ENCODE measurements around the gene DCTN4. TPM values are rescaled to one million over a fixed set of nuclear protein-coding genes. Genes with fewer than 3 reads are reported as not detected.
A peak's percentile ranks its signal among the peaks of the same experiment; 100 is the strongest.

The DCTN4 gene
- total RNA-seq, 2 donors from 2014 or later = 68.4 to 87.1 TPM

- Histone ChIP-seq H3K27ac (no peak overlapping the region), H3K4me3 (no peak overlapping the region), H3K27me3 (replicated peaks; ENCODE audit: insufficient read depth) (no peaks in the 10 kb centered on the region), H3K9me3 (no peaks in the 10 kb centered on the region), H3K4me1 (replicated peaks) (no peaks in the 10 kb centered on the region), H3K36me3 (no peaks in the 10 kb centered on the region)
- TF ChIP-seq POLR2A (IDR thresholded peaks at IDR 0.05) (no peak), POLR2AphosphoS5 (IDR thresholded peaks at IDR 0.05) (no peak), CTCF (IDR thresholded peaks at IDR 0.05) (no peak)
- intact Hi-C loops (cut with DNase I) = no loop called here
- WGBS = 87% methylated on average over 2 of the region's 2 CpGs
- no peak for DNase-seq (ENCODE audit: low spot score)
Measured at GRCh38 chr5:150764530-150764929, 5.7 kb upstream of the DCTN4 start.

DNA sequence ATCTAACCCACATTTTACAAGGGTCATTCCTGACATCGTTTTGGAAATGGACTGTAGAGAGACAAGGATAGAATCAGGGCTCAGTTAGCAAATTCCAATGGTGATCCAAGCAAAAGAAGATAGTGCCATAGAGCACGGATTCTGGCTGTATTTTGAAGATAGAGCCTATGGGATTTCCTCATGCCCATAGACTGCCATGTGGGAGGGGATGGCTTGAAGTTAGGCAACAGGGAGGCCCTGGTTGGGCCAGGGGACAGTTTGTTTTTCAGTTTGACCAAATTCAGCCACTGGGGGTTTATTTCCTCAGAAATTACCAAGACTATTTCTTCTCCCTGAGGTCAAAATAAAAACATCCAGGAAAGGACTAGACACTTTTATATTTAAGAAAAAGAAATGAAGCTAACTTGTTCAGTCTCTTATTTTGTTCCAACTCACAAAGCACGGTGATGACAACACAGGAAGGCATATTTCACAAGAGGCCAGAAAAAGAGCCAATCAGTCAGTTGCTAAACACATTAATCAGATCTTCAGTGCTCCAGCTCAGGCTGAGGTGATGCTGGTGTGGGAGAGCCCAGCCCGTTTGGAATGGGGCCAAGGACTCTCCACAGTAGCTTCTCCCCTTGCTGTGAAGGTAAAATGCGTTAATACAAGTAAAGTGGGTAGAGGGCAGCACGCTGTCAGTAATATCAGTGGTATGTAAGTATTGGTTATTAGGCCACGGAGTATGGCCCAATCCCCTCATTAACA, 4.4 kb upstream of the DCTN4 start:
- H3K4me3 ChIP-seq = no peak overlapping the region
- no peaks in the 10 kb centered on the region for H3K27me3 ChIP-seq (replicated peaks; ENCODE audit: insufficient read depth)
- TF ChIP-seq POLR2AphosphoS5 (IDR thresholded peaks at IDR 0.05) (no peak), CTCF (IDR thresholded peaks at IDR 0.05) (no peak), POLR2A (IDR thresholded peaks at IDR 0.05) (no peak)
- DNase-seq (ENCODE audit: low spot score) = peak; percentile 36
- H3K9me3 ChIP-seq = no peaks in the 10 kb centered on the region
- no peaks in the 10 kb centered on the region for H3K4me1 ChIP-seq (replicated peaks)
- WGBS = 24% methylated on average over 7 of the region's 7 CpGs
- no peaks in the 10 kb centered on the region for H3K36me3 ChIP-seq
- intact Hi-C loops (cut with DNase I) = no loop called here
- peak overlapping the region in 1 of 2 donors; percentile 51 for H3K27ac ChIP-seq

DNA sequence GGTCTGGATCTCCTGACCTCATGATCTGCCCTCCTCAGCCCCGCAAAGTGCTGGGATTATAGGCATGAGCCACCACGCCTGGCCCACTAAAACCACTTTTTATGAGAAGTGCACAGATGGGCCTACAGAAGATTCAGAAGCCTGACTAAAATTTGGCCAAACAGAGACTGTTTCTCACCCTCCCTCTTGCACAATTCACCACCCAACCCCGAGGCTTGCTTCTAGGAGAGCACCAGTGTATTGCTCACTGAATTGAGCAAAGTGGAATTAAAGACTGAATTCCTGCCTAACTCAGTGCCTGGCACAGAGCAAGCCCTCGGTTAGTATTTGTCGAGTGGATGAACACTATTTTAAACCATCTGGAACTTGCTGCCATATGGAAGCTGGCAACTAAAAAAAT, 3.4 kb upstream of the DCTN4 start:
- WGBS = 82% methylated on average over 5 of the region's 5 CpGs
- intact Hi-C loops (cut with DNase I) = no loop called here
- Histone ChIP-seq H3K9me3 (no peaks in the 10 kb centered on the region), H3K4me3 (no peak overlapping the region), H3K4me1 (replicated peaks) (peaks cover 3% of the 10 kb centered on the region), H3K27ac (no peak overlapping the region), H3K36me3 (no peaks in the 10 kb centered on the region), H3K27me3 (replicated peaks; ENCODE audit: insufficient read depth) (no peaks in the 10 kb centered on the region)
- DNase-seq (ENCODE audit: low spot score) = no peak
- no peak for TF ChIP-seq CTCF (IDR thresholded peaks at IDR 0.05)
- TF ChIP-seq POLR2A (IDR thresholded peaks at IDR 0.05) = no peak
- TF ChIP-seq POLR2AphosphoS5 (IDR thresholded peaks at IDR 0.05) = no peak

- TF ChIP-seq POLR2AphosphoS5 (IDR thresholded peaks at IDR 0.05) (no peak), CTCF (IDR thresholded peaks at IDR 0.05) (no peak), POLR2A (IDR thresholded peaks at IDR 0.05) (no peak)
- no peaks in the 10 kb centered on the region for H3K9me3 ChIP-seq
- peak overlapping the region; percentile 63 to 76 for H3K4me3 ChIP-seq
- H3K27ac ChIP-seq = peak overlapping the region; percentile 98
- intact Hi-C loops (cut with DNase I) = loop anchor here (2.0 kb wide), 1 partner anchor 20 kb away; the partner anchor contains the start of gene SMIM3
- H3K27me3 ChIP-seq (replicated peaks; ENCODE audit: insufficient read depth) = no peaks in the 10 kb centered on the region
- DNase-seq (ENCODE audit: low spot score) = no peak
- no peaks in the 10 kb centered on the region for H3K36me3 ChIP-seq
- H3K4me1 ChIP-seq (replicated peaks) = peaks cover 10% of the 10 kb centered on the region
- 70% methylated on average over 4 of the region's 4 CpGs for WGBS
Measured at GRCh38 chr5:150759334-150759583, 442 bp upstream of the DCTN4 start.

DNA sequence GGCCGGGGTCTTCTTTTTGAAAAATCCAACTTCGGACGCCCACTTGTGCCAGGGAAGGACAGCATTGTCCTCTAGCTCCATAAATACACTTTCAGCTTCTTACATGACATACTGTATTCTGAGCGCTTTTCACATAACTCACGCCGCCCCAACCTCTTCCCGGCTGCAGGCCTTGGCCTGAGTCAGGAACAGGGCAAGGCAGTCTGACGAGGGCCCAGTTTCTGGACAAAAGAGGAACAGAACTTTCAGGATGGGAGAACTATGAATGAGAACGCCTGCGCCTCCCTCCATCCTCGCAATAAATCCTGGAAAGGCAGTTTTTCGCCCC, 650 bp downstream of the DCTN4 start:
- DNase-seq (ENCODE audit: low spot score) = no peak
- intact Hi-C loops (cut with DNase I) = loop anchor here (2.0 kb wide), 1 partner anchor 21 kb away; the partner anchor contains the start of gene SMIM3
- H3K9me3 ChIP-seq = no peaks in the 10 kb centered on the region

More for the DNA sequence above, 650 bp downstream of the DCTN4 start:
- WGBS = 1% methylated on average over 12 of the region's 12 CpGs
- Histone ChIP-seq H3K4me1 (replicated peaks) (peaks cover 10% of the 10 kb centered on the region), H3K36me3 (no peaks in the 10 kb centered on the region), H3K27me3 (replicated peaks; ENCODE audit: insufficient read depth) (no peaks in the 10 kb centered on the region), H3K4me3 (peak overlapping the region; percentile 63 to 76), H3K27ac (peak overlapping the region; percentile 98)
- no peak for TF ChIP-seq CTCF (IDR thresholded peaks at IDR 0.05)
- TF ChIP-seq POLR2A (IDR thresholded peaks at IDR 0.05) = no peak
- TF ChIP-seq POLR2AphosphoS5 (IDR thresholded peaks at IDR 0.05) = no peak
